Stimulated activated CD4-positive, alpha-beta T cell treated with anti-CD3 and anti-CD28 coated beads, Interleukin-4, amount 100 ng/mL, for 4 hours (primary cell): Measurements from ENCODE around the gene GNG13.
"Not testable (repeated sequence)": the region's sequence is repeated elsewhere in the genome, so short reads cannot be mapped to it uniquely, and the experiment has no call there.

Experiments used
- DNase-seq, 2 experiments: peaks; one replicate each; pipeline ENCODE4 v3.0.0-alpha.2; 2020

GNG13 gene

GRCh38 chr16:760545-761343 lies 39.8 kb downstream of the GNG13 start, which contains the start of gene MSLN:
TSS of gene MSLN (plus strand) at chr16:760734. CDS start at chr16:762681, 1,947 bp downstream.
- no peak for DNase-seq

DNA sequence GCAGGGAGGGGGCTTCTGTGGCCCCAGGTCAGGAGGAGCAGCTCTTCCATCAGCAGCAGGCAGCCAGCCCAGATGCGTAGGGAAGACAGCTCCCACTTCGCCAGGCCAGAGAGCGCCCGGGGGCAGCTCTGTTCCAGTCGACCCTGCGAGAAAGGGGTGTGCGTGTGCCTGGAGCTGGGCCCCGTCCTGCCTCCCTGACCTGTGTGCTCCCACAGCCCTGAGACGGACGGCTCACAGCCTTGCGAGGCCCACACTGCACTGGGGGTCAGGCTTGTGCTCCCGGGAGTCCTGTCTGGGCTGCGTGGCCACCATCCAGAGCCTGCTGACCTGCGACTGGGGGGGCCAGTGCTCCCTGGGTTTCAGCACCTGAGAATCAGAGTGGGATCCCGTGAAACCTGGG lies 40.5 kb downstream of the GNG13 start:
- DNase-seq, result no peak

DNA sequence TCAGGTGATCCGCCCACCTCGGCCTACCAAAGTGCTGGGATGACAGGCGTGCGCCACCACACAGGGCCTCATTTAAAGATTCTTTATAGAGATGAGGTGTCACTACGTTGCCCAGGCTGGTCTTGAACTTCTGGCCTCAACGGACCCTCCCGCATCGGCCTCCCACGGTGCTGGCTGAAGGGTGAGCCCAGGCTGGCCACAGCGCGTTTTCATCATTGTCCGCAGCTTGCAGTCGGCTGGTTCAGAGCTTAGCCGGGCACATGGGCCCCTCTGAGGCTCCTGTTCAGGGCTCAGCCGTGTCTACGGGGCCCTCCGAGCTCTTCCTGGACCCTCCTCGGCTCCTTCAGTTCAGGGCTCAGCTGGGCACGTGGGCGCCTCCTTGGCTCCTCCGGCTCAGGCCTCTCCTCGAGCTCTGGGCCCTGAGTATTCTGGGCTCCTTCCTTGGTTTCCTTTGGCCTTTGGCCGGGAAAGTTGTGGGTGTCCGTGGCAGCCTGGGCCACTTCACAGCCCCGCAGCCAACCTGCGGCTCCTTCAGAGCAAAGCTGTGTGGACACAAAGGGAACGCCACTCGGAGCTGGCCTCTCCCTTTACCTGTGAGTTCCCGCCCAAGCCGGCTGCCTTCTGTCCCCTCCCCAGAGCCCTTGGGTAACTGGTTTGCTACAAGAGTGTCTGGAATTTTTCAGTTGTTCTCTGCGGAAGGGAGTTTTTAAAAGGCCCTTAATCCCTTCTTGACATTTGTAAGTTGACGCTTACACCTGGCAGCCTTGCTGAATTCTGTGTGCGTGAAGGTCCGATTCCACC lies 41.2 kb downstream of the GNG13 start:
- DNase-seq, result no peak

DNA sequence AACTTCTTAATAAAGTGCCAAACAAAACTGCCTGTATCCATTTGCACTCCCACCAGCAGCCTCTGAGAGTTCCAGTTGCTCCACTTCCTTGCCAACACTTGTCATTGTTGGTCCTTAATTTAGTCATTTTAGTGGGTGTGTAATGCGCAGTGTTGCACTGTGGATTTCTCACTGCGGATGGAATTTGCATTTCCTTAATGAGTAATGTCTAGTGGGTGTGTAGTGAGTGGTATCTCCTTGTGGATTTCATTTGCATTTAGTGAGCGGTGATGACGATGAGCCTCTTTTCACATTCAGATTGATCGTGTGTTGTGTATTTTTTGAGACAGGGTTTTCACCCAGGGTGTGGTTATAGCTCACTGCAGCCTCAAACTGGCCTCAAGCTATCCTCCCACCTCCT lies 44.1 kb downstream of the GNG13 start:
- DNase-seq, result no peak

DNA sequence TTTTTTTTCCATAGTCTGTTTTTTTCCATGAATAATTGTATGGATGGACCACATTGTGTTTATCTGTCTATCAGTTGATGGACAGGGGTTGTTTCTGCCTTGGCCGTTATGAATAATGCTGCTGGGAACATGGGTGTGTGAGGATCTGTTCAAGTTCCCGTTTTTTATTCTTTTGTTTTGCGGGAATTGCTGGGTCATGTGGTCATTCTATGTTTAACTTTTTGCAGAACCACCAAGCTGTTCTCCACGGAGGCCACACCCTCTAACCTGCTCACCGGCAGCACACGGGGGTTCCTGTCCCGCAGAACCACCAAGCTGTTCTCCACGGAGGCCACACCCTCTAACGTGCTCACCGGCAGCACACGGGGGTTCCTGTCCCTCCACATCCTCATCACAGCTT lies 45.9 kb downstream of the GNG13 start:
- DNase-seq, result no peak

DNA sequence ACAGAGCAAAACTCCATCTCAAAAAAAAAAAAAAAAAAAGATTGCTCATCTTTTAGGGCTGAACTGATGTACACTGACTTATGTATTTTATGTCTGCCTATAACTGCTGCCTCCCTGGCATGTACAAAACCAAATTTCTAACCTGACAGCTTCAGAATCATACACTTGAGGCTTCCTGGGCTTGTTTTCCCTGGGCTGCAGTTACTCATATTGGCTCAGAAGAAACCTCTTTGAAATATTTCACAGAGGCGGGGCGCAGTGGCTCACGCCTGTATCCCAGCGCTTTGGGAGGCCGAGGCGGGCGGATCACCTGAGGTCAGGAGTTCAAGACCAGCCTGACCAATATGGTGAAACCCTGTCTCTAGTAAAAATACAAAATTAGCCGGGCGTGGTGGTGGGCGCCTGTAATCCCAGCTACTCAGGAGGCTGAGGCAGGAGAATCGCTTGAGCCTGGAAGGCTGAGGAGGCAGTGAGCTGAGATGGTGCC lies 46.4 kb downstream of the GNG13 start:
- not testable (repeated sequence) for DNase-seq

GRCh38 chr16:752007-752312 lies 48.6 kb downstream of the GNG13 start:
- DNase-seq, result no peak

DNA sequence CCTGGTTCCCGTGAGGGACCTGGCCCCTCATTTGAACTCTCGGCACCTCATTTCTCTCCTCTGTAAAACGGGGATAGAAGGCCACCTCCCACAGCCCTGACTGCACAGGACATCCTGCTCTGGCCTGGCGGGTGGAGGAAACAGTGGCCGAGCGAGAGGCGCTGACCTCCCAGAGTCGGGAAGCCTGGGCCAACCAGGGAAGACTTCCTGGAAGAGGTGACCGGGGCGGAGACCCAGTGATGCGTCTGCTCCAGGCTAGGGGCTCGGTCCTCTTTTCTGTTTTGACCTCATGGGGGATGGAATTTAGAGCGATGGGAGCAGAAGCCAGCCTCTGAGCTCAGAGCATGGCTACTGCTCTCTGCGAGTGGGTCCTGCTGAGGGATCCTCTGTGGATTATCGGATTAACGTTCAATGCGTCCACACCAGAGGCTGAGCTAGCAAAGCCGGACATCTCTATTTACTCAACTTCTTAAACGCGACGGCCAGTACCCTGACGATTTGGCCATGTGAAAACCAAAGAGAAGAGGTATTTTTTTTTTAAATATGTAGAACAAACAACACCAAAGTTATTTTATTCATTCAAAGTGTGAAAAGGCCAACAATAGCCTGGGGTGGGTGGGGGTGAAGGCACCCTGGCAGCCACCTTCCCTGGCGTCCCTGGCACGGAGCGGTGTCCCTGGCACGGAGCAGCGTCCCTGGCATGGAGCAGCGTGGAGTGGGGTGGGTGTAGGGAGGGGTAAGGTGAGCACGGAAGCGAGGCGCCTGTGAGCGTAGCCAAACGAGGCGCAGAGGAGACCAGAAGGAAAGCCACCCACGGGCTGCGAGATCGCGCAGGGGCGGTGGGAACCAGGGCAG lies 49.2 kb downstream of the GNG13 start:
- no peak for DNase-seq

GRCh38 chr16:750485-750884 lies 50.0 kb downstream of the GNG13 start:
- no peak for DNase-seq

DNA sequence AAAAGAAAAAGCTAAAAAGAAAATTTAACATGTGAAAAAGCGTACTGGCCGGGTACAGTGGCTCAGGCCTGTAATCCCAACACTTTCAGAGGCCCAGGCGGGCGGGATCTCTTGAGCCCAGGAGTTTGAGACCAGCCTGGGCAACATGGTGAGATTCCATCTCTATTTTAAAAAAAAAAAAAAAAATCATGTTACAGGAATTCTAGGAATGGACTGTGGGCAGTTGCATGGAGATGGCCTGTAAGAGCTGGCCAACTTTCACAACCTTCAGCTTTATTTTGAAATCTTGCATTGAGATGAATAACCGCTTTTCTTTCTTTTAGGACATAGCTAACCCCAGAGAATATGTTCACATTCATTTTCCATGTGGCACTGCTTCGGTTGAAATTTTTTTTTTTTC lies 51.5 kb downstream of the GNG13 start:
- DNase-seq, result no peak
